Heart left ventricle (tissue), 13 donors: Measurements from ENCODE around the gene CD59.

Experiments
- POLR2A ChIP-seq, 2 donors: fragments of 450-650 bp; IDR thresholded peaks; one replicate each; pipeline ENCODE4 v1.6.1; 2017; ENCODE audit warnings: antibody characterized with exemption in 2 of 2, mild to moderate bottlenecking in 2 of 2, moderate library complexity in 2 of 2
- TF ChIP-seq, protein P1 (sequence below), 12 donors: fragments of 200-600 bp; sonication (generic) in 4 of 12; IDR thresholded peaks; one replicate each; pipeline versions ENCODE4 v1.5.0 to v1.8.0; 2018 to 2022; ENCODE audit warnings: antibody characterized with exemption in 12 of 12, mild to moderate bottlenecking in 5 of 12
- donor health status: ischemic (EF 13 %, LVEDD 7.1; RV severe dilation, severe dysfunction).
- donor health status: DM: no; HTN: yes; CAD: no.
- donor health status: DM: no; HTN: no; CAD: no.
- donor health status: ischemic (EF 25% LVEDD 6.9; RV normal size, moderate dysfunction).
- donor health status: ischemic (EF 25% LVEDD 5.7; RV mildly dilated, moderate dysfunction).
- donor health status: ischemic (EF 35%, LVEDD 5.7; RV mildly dilated, moderate dysfunction).
- donor health status: nonischemic (EF 11% LVEDD 7.7; RV severe dilation, severe dysfunction).
- donor health status: DM: yes; HTN: yes; CAD: no.
- donor health status: PGD.
- donor health status: ischemic (EF 29% LVEDD 5.4; RV normal size, mild dysfunction).
- donor health status: nonischemic (EF 23%, LVEDD 6.1; RV moderate dilation, normal function).

DNA sequence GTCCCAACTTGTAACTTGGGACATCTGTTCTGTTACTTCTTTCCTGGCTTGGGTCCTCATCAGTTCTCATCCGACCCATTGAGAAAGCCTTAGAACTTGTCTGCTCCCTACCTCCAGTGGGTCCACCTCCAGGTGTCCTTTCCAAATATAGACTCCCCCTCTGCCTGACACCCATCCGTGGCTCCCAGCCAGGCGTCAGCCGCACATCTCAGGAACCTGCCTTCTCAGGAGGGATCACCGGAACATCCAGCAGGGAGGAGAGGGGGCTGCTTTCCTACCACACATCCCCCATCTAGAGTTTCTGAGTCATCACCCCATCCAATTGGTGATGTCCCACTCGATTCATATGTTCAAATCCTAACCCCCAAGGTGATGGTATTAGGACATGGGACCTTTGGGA lies 72.1 kb downstream of the CD59 start:
- TF ChIP-seq, protein P1, sequence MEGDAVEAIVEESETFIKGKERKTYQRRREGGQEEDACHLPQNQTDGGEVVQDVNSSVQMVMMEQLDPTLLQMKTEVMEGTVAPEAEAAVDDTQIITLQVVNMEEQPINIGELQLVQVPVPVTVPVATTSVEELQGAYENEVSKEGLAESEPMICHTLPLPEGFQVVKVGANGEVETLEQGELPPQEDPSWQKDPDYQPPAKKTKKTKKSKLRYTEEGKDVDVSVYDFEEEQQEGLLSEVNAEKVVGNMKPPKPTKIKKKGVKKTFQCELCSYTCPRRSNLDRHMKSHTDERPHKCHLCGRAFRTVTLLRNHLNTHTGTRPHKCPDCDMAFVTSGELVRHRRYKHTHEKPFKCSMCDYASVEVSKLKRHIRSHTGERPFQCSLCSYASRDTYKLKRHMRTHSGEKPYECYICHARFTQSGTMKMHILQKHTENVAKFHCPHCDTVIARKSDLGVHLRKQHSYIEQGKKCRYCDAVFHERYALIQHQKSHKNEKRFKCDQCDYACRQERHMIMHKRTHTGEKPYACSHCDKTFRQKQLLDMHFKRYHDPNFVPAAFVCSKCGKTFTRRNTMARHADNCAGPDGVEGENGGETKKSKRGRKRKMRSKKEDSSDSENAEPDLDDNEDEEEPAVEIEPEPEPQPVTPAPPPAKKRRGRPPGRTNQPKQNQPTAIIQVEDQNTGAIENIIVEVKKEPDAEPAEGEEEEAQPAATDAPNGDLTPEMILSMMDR (IDR thresholded peaks at IDR 0.05), result no peak
- TF ChIP-seq POLR2A (IDR thresholded peaks at IDR 0.05), result no peak
